OCI-LY1 (cell line): ENCODE measurements around the gene PXT1.

Source experiments
- H2AFZ ChIP-seq: fragments of 200-600 bp; sonication (generic), shearing (Covaris generic); 2 replicates; pipeline ENCODE4 v1.6.0; 2014; ENCODE audit warnings: antibody characterized with exemption, mild to moderate bottlenecking, low read length
- H3F3A ChIP-seq: fragments of 200-600 bp; sonication (generic), shearing (Covaris generic); 2 replicates; pipeline ENCODE4 v1.6.0; 2014; ENCODE audit warnings: mild to moderate bottlenecking, antibody characterized with exemption, low read length, moderate library complexity; ENCODE audit not compliant: insufficient read depth
- H3K27ac ChIP-seq: fragments of 200-600 bp; sonication (generic); 2 replicates; pipeline ENCODE4 v1.5.1; 2014; ENCODE audit warnings: low read length, mixed run types, mild to moderate bottlenecking, low read depth; ENCODE audit not compliant: poor library complexity, severe bottlenecking
- H3K27me3 ChIP-seq: fragments of 200-600 bp; sonication (generic); 2 replicates; pipeline ENCODE4 v1.6.0; 2014; ENCODE audit warnings: antibody characterized with exemption, mild to moderate bottlenecking, low read length, moderate library complexity; ENCODE audit not compliant: insufficient read depth
- H3K36me3 ChIP-seq: fragments of 200-600 bp; sonication (generic); 2 replicates; pipeline ENCODE4 v1.6.1; 2014; ENCODE audit warnings: mild to moderate bottlenecking, antibody characterized with exemption, low read length, moderate library complexity, mixed read lengths; ENCODE audit not compliant: insufficient read depth
- H3K4me1 ChIP-seq: fragments of 200-600 bp; sonication (generic); 2 replicates; pipeline ENCODE4 v1.5.1; 2014; ENCODE audit warnings: mild to moderate bottlenecking, low read length, moderate library complexity; ENCODE audit not compliant: insufficient read depth, severe bottlenecking
- H3K4me2 ChIP-seq: fragments of 200-600 bp; sonication (generic), shearing (Covaris generic); 2 replicates; pipeline ENCODE4 v1.6.1; 2014; ENCODE audit warnings: low read length
- H3K4me3 ChIP-seq: fragments of 200-600 bp; sonication (generic); 2 replicates; pipeline ENCODE4 v1.5.1; 2014; ENCODE audit warnings: low read length, low read depth, mild to moderate bottlenecking, mixed read lengths; ENCODE audit not compliant: poor library complexity, severe bottlenecking
- H3K79me2 ChIP-seq: fragments of 200-600 bp; shearing (Covaris generic); 2 replicates; pipeline ENCODE4 v1.6.1; 2016; ENCODE audit warnings: mixed run types, low read length, mixed read lengths; ENCODE audit not compliant: insufficient read depth
- H3K9ac ChIP-seq: fragments of 200-600 bp; sonication (generic), shearing (Covaris generic); 2 replicates; pipeline ENCODE4 v1.6.1; 2014; ENCODE audit warnings: mild to moderate bottlenecking, low read length, mixed read lengths
- H3K9me2 ChIP-seq: fragments of 200-600 bp; sonication (generic), shearing (Covaris generic); 2 replicates; pipeline ENCODE4 v1.6.1; 2014; ENCODE audit warnings: low read depth, mild to moderate bottlenecking, low read length, mixed read lengths
- H3K9me3 ChIP-seq: fragments of 200-600 bp; shearing (Covaris generic); 2 replicates; pipeline ENCODE4 v1.6.1; 2014; ENCODE audit warnings: low read length, mixed read lengths
- H4K20me1 ChIP-seq: fragments of 200-600 bp; sonication (generic), shearing (Covaris generic); 2 replicates; pipeline ENCODE4 v1.6.0; 2016; ENCODE audit warnings: mild to moderate bottlenecking, low read length; ENCODE audit not compliant: insufficient read depth
- CTCF ChIP-seq: fragments of 200-600 bp; sonication (generic), shearing (Covaris generic); IDR thresholded peaks from 2 replicates; pipeline ENCODE4 v1.5.1; 2017; ENCODE audit warnings: mild to moderate bottlenecking, antibody characterized with exemption, low read length, moderate library complexity, mixed read lengths
- EZH2 ChIP-seq: fragments of 200-600 bp; sonication (generic), shearing (Covaris generic); IDR thresholded peaks from 2 replicates; pipeline ENCODE4 v1.8.0; 2017; ENCODE audit warnings: borderline replicate concordance, mixed run types, mild to moderate bottlenecking, antibody characterized with exemption, low read length, moderate library complexity, mixed read lengths

PXT1 gene

GRCh38 chr6:36349240-36349639 lies 93.4 kb downstream of the PXT1 start:
- Histone ChIP-seq H3K36me3 (no peaks in the 10 kb centered on the region), H2AFZ (no peak overlapping the region), H3K9me3 (0 out of 2 replicates have a peak, but pooled peaks cover 2% of the 10 kb centered on the region), H3K4me3 (no peak overlapping the region), H3F3A (no peaks in the 10 kb centered on the region), H4K20me1 (no peaks in the 10 kb centered on the region), H3K9ac (no peak overlapping the region), H3K9me2 (no peaks in the 10 kb centered on the region), H3K4me1 (peaks cover 12% of the 10 kb centered on the region), H3K27me3 (no peaks in the 10 kb centered on the region; the same call in 1 of the 2 replicates), H3K4me2 (no peak overlapping the region), H3K27ac (no peak overlapping the region), H3K79me2 (no peaks in the 10 kb centered on the region)
- no peak for TF ChIP-seq CTCF
- no peak for TF ChIP-seq EZH2

GRCh38 chr6:36347621-36348020 lies 95.0 kb downstream of the PXT1 start:
- Histone ChIP-seq H3K9ac (no peak overlapping the region), H3K27ac (no peak overlapping the region), H3K4me3 (no peak overlapping the region), H3K27me3 (no peaks in the 10 kb centered on the region), H3K9me3 (no peaks in the 10 kb centered on the region), H3K9me2 (no peaks in the 10 kb centered on the region), H2AFZ (no peak overlapping the region), H3K4me2 (no peak overlapping the region), H4K20me1 (no peaks in the 10 kb centered on the region), H3F3A (no peaks in the 10 kb centered on the region), H3K36me3 (no peaks in the 10 kb centered on the region), H3K4me1 (peaks cover 12% of the 10 kb centered on the region), H3K79me2 (no peaks in the 10 kb centered on the region)
- TF ChIP-seq EZH2 (no peak), CTCF (no peak)

GRCh38 chr6:36346486-36347273 lies 96.0 kb downstream of the PXT1 start:
- H2AFZ ChIP-seq, result no peak overlapping the region
- H3K27me3 ChIP-seq, result no peaks in the 10 kb centered on the region
- H3K36me3 ChIP-seq, result no peaks in the 10 kb centered on the region
- no peak overlapping the region for H3K27ac ChIP-seq
- no peak overlapping the region for H3K4me3 ChIP-seq
- H3K9ac ChIP-seq, result no peak overlapping the region
- no peaks in the 10 kb centered on the region for H3K9me2 ChIP-seq
- TF ChIP-seq CTCF (no peak), EZH2 (no peak)
- no peaks in the 10 kb centered on the region for H3K79me2 ChIP-seq
- no peak overlapping the region for H3K4me2 ChIP-seq
- peaks cover 12% of the 10 kb centered on the region for H3K4me1 ChIP-seq
- no peaks in the 10 kb centered on the region for H3F3A ChIP-seq
- H4K20me1 ChIP-seq, result no peaks in the 10 kb centered on the region
- no peaks in the 10 kb centered on the region for H3K9me3 ChIP-seq
